Ramos (cell line): ENCODE measurements around the gene PCTP.

Experiments
- in situ Hi-C: fragments of 300-500 bp; cut with MboI; formaldehyde crosslinking; loops from one replicate; pipeline ENCODE4 v1.14.3; 2022; ENCODE audit warnings: low sequenced_read_pairs; ENCODE audit not compliant: unreplicated experiment

The PCTP gene

DNA sequence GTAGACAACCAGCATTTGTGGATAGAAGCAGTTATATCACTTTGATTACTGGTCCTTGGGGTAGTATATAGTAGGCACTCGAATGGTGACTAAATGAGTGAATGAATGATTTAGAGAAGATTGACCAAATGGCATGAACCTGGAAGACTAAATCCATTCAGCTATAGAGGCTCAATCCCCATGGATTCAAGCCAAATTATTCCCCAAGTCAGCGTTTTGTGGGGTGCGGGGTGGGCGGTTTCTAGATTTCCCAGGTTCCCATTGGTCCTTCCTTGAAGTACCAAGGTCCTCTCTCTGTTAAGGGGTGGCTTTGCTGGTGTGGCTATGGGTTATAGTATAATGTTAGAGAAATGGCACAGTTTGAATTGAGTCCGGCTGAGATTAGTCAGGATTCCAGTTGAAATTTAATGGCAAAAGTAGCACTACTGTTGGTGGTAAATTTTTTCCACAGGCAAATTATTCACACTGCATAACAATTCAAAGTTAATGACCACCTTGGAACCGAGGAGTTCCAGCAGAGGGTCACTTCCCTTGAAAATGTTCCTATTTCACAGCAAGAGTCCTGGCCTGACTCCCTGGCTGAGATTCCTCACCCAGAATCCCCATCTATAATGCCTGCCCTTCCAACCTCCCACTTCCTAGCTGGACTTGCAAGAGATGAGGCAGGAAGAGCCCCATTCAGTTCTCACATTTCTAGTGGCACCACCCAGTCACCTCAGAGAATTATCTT is 27.7 kb downstream of the PCTP start:
- in situ Hi-C loops: no loop called here

DNA sequence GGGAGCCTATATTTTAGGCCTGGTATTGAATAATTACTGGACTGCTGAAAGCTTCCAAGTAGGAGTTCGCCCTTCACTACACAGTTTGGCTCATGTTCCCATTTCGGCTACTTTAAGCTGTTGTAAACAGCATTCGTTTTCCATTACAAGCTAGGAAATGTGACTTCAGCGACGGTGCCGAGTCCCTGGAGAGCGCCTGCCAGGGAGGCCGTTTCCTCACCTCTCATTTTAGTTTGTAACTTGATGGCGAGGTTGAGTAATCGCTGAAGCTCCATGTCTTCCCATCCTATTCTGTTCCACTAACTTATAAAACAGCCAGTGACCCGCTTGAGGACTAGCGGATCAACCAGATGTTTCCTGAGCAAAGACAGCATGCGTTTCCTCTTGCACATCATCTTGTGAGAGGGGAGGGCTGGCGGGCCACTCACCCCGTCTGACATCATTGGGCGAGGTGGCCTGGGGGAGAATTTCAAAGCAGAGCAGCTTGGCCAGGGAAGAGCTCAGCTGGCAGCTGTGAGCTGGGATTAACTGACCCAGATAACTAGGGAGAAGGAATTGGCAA is 32.9 kb downstream of the PCTP start:
- in situ Hi-C loops: no loop called here

DNA sequence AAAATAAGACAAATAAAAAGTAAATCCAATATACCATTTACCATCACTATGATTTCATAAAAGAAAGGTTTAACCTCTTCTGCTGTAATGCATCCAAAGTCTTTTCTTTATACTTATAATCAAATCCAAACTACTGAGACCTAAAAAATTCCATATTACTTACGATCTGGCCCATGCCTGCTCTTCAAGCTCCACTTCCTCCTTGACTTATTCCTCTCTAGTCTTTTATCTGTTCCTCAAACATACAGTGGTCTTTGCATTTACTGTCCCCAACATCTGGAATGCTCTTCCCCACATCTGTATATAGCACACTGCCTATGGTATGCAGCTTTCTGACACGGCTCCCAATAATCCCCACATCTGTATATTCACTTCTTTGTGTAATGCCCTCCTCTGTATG is 33.8 kb downstream of the PCTP start:
- in situ Hi-C loops: no loop called here

DNA sequence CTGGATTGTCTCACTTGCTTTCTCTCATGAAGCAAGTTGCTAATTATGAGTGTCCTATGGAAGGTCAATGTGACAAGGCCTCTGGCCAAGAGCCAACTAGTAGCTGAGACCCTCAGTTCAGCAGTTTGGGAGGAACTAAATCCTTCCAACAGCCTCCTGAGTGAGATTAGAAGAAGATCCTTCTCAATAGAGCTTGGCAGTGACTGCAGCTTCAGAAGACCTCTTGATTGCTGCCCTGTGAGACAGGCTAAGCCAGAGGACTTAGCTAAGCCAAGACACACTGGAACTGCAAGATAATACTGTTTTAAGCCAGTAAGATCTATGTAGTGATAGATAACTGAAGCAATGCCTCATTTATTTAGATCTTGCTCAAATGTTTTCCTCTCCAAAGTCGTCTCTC is 34.3 kb downstream of the PCTP start:
- in situ Hi-C loops: no loop called here

DNA sequence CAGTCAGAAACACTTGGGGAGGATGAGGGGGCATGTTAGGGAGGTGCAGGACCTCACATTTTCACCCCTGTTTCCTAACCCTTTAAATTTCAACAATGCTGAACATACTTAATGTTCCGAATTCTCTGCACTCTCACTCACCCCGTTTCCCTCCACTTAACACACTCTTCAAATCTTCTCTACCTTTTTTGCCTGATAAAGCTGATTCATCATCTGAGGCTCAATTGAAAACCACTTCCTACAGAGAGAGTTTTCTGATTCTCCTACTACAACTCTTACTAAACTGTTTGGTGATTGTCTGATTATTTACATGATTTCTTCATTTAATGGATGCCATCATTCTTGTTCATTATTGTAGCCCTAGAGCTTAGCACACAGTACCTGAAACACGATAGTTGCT is 42.4 kb downstream of the PCTP start:
- in situ Hi-C loops: no loop called here

DNA sequence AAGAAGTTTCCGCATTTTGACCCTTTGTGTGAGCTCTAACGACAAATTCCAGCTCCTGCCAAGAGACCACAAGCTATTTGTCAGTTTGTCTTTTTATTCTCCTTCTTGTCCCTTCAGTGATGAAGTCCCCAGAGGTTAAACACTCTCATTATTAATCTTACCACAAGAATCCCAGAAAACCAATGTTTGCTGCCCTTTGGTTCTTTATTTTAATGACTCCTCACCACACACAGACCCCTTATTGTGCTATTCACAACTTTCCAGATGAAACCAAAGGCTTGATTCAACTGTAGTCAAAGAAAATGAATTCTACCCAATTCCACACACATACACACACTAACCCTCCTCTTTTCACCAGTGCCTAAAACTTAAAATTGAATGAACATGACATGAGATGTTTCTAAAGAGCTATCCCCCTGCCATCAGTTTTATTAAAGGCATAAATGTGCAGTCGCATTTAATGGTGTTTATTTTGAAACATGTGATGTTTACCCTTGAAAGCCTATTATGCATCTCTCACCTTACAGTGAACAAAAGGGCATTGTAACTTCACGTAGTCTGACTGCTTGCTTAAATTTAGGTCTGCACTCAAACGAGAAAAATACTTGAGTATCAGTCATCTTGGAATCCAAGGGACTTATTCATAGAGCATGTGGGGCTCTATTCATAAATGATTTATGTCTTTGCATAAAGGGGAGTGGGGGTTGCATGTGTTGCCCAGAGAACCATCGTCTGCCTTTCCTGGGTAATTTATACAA is 44.1 kb downstream of the PCTP start:
- in situ Hi-C loops: no loop called here

DNA sequence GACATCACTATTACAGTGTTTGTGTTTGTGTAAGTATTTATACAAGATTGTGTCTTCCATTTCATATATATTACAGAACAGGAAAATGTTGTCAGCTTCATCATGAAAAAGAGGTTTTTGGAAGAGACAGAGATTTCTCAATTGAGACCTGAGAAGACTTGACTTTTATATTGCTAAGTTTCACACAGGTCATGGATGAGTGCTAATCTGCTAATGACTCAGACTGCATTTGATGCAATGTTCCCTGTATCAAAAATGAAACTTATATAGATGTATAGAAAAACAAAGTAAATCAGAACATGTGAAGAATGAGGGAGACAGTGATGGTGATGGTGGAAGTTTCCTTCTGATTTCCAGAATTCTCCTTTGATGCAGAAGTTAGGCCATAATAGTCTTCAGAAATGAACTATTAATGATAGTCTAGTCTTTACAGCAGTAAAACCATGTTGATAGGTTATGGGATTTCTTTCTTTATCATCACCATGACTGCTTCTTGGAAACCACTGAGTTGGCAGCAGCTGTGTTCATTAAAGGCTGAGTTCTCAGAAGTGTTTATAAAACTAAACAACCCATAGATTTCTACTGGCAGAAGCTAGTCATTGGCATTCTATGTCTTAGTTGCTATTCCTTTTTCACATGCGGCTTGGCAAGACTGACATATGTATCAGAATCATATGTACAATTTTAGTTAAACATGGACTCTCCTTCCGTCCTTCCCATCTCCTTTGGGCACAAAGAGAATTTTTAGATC is 56.1 kb downstream of the PCTP start:
- in situ Hi-C loops: no loop called here

DNA sequence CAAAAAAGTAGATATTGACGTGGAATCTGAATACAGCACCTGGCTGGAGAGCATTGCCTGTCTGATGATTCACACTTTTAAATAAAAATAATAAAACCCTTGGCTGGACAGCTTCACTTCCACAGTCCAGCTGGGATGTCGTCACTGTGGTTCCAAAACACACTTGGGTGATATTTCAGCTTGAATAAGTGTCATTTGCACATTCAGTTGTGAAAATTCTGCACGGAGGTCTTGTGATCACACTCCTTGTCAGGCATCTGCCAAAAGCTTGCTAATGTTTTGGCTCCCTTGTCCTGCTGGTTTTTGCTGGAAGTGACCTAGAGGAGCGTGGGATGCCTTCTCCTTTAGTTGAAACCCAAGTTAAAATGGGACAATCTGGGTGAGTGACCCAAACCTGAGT is 60.7 kb downstream of the PCTP start:
- in situ Hi-C loops: no loop called here

DNA sequence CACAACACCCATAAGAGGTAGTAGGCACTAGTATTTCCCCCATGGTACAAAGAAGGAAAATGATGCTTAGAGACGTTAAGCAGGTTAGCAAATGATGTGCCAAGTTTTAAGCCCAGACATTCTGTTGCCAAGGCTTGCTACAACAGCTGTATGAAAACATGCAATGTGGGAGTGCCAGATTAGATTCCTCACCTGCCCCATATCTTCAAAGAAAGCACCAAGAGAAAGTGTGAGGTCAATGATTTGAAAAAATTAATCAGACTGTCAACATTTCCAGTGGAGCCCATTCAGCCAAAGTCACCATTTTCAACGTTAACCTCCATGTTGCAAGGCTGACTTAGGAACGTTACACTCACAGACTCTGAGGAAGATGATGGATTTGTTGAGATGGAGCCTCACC is 61.5 kb downstream of the PCTP start:
- in situ Hi-C loops: no loop called here

DNA sequence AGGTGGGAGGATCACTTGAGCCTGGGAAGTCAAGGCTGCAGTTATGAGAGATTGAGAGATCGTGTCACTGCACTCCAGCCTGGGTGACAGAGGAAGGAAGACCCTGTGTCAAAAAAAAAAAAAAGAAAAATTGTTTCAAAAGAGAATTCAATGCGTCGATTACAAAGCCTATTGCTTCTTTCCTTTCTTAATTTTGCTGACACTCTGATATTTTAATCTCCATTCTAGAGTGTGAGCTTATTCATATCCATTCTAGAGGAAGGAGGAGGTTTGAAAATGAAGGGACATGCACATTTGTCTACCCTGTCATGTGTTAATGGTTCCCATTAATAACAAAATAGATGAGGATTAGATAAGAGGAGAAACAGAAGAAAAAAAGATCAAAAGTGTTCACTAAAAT is 63.1 kb downstream of the PCTP start:
- in situ Hi-C loops: no loop called here

DNA sequence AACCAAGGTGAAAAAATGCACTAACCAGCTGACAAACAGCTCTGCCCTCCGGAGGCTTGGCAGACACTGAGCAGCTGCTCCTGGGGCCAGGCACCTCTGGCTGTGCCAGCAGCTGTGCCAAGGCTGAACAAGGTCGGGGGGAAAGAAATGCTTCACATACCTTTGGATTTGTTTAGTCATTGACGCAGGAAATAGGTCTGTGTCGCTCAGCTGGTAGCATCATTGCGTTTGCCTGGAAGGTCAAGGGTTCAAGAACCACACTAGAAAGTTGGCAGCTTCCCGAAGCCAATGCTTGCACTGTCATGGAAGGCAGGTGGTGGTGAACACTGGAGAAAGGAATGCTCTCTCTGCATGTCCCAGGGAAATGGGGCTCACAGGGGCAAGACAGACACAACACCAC is 63.5 kb downstream of the PCTP start:
- in situ Hi-C loops: no loop called here

DNA sequence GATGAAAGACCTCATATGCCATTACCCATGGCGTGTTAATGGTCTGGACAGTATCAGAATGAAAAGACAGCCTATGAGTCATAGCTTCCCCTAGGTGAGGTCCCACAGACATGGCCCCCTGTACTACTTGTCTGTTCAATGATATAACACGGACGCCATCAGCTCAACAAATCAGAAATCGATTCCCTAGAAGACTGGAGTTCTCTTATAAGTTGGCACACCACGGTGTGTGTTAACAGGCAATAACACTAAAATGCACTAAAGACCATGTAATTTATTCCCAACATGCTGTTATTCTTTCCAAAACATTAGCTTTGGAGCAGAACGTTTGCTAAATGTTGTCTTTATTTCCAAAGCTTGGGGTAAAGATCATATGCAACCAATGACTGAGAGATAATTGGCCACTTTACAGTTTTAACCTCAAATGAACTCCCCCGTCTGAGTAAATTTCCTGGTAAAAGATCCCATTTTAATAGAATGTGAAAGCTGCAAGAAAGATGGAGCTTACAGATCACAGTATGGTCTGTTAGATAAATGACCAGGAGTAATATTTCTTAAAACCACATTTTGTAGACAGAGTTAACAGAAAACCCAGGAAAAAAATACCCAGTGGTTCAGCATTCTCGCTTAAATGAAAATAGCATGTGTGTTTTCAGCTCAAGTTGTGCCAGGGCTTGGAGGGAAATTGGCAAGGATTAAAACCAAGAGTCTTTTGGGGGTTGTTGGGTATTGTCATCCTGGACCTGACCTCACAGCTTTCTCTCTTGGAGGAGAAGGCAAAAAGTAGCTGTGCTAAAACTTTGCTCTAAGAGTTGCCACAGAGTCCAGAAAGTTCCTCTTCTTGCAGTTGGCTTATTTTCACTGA is 65.9 kb downstream of the PCTP start:
- in situ Hi-C loops: no loop called here

DNA sequence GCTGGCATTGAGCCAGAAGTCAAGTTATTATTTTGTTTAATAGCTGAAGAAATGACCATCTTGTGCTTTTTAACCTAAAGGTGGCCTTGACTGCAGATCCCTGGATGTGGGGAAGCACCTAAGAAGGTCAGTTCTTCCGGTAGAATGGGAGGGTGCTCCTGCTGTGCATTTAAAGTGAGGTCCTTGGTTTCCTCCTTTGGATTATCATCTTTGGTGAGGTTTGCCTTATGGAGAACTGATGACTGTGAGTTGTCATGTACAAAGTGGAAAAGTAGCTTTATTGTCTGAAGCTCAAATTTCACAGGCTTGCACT is 66.5 kb downstream of the PCTP start:
- in situ Hi-C loops: no loop called here

DNA sequence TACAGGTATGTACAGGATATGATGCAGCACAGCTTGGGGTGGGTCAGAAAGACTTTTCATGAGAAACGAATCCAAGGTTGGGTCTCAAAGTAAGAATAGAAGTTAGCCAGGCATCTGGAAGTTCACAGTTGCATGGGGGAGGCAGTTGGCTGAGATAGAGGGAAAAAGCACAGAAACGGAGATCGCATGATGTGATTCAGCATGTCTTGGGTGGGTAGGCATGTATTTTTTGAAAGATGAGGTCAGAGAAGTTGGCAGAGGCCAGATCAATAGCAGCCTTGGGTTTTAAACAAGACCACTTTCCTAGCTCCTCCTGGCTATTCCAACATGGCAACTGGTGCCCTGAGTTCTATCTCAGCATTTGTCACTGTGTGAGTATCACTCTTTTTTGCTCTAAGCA is 67.2 kb downstream of the PCTP start:
- in situ Hi-C loops: no loop called here

DNA sequence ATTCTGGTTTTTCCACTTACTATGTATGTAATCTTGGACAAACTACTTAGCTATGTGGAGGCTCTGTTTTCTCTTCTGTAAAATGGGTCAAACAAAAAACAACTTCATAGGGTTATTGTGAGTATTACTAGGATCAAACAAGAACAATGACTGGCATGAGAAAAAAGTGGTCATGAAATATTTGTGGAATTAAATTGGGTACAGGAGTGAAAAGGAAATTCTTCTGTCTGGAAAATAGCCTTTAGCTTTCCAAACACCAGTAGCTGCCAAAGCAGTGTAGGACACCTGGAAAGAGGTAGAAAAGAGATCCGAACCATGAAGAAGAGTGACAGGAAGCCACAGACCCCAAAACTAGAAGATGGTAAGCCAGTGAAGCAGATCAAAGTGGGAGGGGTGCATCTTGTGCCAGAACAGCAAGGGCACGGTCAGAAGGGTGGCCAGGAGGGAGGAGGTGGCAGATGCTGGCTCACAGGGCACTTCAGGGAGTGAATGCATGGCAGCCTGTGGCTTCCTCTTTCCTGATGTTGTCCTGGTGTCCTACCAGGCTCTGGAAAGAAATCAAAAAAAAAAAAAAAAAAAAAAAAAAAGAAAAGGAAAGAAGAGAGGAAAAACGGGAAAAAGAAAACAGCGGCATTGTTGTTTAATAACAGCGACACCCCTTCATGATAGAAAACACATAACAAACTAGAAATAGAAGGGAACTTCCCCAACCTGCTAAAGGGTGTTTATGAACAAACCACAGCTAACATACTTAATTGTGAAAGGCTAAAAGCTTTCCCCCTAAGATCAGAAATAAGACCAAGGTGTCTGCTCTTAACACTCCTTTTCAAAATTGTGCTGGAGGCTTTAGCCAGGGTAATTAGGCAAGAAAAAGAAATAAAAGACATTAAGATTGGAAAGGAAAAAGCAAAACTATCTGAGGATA is 67.9 kb downstream of the PCTP start:
- in situ Hi-C loops: no loop called here

DNA sequence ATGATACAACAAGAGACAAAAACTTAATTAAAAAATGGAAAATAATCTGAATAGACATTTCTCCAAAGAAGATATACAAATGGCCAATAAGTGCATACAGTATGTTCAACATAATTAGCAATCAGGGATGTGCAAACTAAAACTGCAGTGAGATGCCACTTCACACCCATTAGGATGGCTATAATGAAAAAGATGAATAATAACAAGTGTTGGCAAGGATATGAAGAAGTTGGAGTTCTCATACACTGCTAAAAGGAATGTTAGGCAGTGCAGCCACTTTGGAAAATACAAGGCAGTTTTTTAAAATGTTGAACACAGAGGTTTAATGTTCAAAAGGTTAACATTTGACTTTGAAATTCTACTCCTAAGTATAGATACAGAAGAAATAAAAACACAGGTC is 69.8 kb downstream of the PCTP start:
- in situ Hi-C loops: no loop called here

DNA sequence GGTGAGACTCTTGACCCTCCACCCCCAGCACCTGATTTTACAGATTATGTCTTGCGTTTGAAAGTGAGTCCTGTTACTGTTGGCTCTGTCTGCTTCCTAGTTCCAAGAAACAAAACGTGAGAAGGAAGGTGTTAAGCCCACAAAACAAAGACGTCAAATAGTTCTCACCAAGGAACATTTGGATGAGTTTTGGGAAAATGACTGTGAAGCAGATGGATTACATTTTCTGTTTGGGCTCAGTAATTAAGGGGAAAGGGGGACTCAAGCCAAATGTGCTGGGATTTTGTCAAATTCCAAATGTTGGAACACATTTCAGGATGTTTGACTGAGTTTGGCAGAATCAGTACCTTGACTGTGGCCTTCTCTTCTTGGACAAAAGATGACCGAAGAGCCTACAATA is 71.2 kb downstream of the PCTP start:
- in situ Hi-C loops: no loop called here

DNA sequence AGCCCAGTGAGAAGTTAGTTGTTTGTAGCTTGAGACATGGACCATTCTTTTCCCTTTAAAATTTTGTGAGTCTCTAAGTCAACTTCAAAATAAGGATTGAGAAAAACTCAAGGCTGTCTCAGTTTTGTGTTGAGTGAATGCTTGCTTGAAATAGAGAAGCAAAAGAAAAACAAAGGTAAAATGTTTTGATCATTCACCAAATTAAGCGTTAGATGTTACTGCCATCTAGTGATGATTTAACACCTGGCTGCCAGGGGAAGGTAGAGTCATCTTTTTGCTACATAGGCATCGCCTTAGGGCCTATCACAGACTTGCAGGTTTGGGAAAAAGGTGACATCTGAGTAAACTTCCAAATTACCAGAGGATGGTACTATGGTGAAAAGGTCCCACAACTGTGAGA is 74.4 kb downstream of the PCTP start:
- in situ Hi-C loops: no loop called here
